ENCODE measurements around the gene COASY. TPM values are rescaled to one million over a fixed set of nuclear protein-coding genes. Genes with fewer than 3 reads are reported as not detected.

Gene COASY
- polyA plus RNA-seq (ENCODE audit: low read depth in 6 of 6) = 100 to 1,000 TPM in 1 of 6 donors, 10 to 100 TPM in 5; 40.6 to 104 (median 55.5) TPM

DNA sequence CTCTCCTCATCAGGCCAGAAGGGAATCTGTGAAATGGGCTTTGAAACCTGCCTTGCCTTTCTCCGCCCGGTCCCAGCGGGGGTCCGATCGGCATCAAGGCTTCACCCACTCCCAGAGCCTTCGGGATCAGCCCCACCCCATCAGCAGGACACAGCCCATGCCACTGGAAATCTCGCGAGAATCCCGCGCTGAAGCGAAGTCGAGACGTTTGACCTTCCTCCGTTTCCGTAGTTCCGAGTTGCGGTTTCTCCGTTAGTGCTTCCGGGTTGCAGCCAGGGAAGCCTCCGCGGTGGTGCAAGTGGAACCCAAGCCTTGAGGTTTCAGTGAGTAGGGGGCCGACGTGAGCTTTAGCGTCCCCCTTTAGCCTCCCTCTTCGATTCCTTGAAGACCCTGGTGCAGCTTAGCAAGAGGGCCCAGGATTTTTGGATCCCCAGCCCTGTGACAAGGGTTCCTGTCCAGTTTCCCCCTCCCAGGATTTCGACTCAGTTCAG is at the start of gene COASY:
Gene COASY, plus strand, starts transcription at position 252 of the 491 bp plus-strand sequence. CDS start 475 bp downstream, outside the sequence.
- DNase-seq = peak; percentile 88
- no peaks in the 10 kb centered on the region for H3K36me3 Mint-ChIP-seq
- H3K27me3 Mint-ChIP-seq = no peaks in the 10 kb centered on the region
- H3K9me3 Mint-ChIP-seq = no peaks in the 10 kb centered on the region
- H3K4me1 Mint-ChIP-seq = peaks cover 20 to 54% (median 40%) of the 10 kb centered on the region in 3 donors
- H3K27ac Mint-ChIP-seq = peak within 1 kb of the TSS; percentile 89 to 97 (median 97)
- ATAC-seq (ENCODE audit: low read depth in 2 of 2) = peak; percentile 67 to 74
- peak within 1 kb of the TSS; percentile 89 to 97 (median 92) for H3K4me3 Mint-ChIP-seq

- ATAC-seq (ENCODE audit: low read depth in 2 of 2) = no peak
- no peak for DNase-seq
- Mint-ChIP-seq H3K27me3 (no peaks in the 10 kb centered on the region), H3K4me1 (peaks cover 12 to 38% (median 17%) of the 10 kb centered on the region in 3 donors), H3K9me3 (no peaks in the 10 kb centered on the region), H3K36me3 (peaks cover 8 to 20% of the 10 kb centered on the region in 2 donors), H3K27ac (peak overlapping the region in 5 of 6 donors; percentile 19 to 94 (median 77)), H3K4me3 (peak overlapping the region in 1 of 8 donors; percentile 53)
Observed at GRCh38 chr17:42512246-42512645, 49.7 kb upstream of the COASY start.

DNA sequence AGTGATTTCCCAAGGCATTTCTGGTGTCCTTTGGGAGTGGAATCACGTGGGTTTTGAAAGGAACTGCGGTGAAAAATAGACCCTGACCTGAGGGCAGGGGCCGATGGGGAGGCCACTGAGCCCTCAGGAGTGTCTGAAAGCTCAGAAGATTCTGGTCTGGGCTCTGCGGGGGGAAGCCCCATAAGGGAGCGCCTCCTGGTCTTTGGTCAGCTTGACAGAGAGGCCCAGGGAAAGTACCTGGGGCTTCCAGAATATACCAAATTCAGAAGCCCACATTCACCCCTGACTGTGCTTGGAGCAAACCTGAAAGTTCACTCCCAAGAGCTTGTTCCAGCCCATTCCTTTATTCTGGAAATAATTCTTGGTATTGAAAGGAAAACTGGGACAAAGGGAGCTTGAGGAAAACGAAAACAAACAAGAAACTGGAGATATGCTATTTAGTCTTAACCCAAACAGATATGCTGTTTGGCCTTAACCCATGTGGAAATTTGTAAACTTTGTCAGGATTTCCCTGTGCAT is 49.2 kb upstream of the COASY start:
- no peaks in the 10 kb centered on the region for H3K9me3 Mint-ChIP-seq
- no peaks in the 10 kb centered on the region for H3K27me3 Mint-ChIP-seq
- ATAC-seq (ENCODE audit: low read depth in 2 of 2) = no peak
- H3K36me3 Mint-ChIP-seq = peaks cover 8 to 16% of the 10 kb centered on the region in 2 donors
- H3K4me3 Mint-ChIP-seq = no peak overlapping the region
- H3K27ac Mint-ChIP-seq = no peak overlapping the region
- DNase-seq = no peak
- H3K4me1 Mint-ChIP-seq = peaks cover 16 to 43% (median 21%) of the 10 kb centered on the region in 3 donors

DNA sequence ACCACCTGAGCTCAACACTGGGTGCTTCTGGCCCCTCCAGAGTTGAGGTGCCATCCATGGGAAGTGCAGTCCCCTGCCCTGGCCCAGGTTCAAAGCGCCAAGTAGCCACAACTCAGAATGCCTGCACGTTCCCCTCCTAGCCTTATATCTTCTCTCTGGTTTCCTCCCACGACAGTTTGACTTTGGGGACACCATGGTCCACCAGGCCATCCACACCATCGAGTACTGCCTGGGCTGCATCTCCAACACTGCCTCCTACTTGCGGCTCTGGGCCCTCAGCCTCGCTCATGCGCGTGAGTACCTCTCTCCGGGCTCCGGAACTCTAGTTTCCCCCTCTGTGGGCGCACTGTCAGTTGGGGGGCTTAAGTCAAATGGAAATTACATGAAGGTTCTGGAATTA is 48.3 kb upstream of the COASY start:
- Mint-ChIP-seq H3K4me1 (peaks cover 19 to 45% (median 21%) of the 10 kb centered on the region in 3 donors), H3K4me3 (no peak overlapping the region), H3K9me3 (no peaks in the 10 kb centered on the region), H3K27me3 (no peaks in the 10 kb centered on the region), H3K36me3 (peaks cover 4 to 7% of the 10 kb centered on the region in 2 donors), H3K27ac (no peak overlapping the region)
- no peak for ATAC-seq (ENCODE audit: low read depth in 2 of 2)
- DNase-seq = no peak

GRCh38 chr17:42514279-42514678 is 47.7 kb upstream of the COASY start:
- no peaks in the 10 kb centered on the region for H3K27me3 Mint-ChIP-seq

DNA sequence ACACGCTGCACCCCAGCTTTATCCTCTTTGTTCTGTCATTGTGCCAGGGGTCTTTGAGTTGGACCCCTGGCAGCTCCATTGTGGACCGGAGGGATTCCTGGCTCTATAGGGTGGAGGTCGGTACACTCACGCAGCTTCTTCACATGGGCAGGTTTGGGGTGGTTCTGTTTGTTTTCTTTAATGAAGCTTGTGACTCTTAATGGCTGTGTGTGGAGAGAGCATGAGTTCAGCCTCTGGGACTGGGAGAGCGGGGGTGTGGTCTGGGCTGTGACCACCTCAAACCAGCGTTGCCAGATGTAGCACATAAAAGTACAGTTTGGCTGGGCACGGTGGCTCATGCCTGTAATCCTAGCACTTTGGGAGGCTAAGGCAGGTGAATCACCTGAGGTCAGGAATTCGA is 47.1 kb upstream of the COASY start:
- Mint-ChIP-seq H3K36me3 (no peaks in the 10 kb centered on the region), H3K4me3 (no peak overlapping the region), H3K27ac (peak overlapping the region in 5 of 6 donors; percentile 17 to 86 (median 33)), H3K27me3 (no peaks in the 10 kb centered on the region), H3K9me3 (no peaks in the 10 kb centered on the region), H3K4me1 (peaks cover 10 to 35% (median 12%) of the 10 kb centered on the region in 3 donors)
- ATAC-seq (ENCODE audit: low read depth in 2 of 2) = no peak
- no peak for DNase-seq

More at GRCh38 chr17:42514279-42514678, 47.7 kb upstream of the COASY start:
- Mint-ChIP-seq H3K4me3 (no peak overlapping the region), H3K27ac (peak overlapping the region in 2 of 6 donors; percentile 17 to 33), H3K9me3 (no peaks in the 10 kb centered on the region), H3K4me1 (peaks cover 16 to 41% (median 16%) of the 10 kb centered on the region in 3 donors), H3K36me3 (peaks cover 0 to under 1% of the 10 kb centered on the region in 2 donors)
- ATAC-seq (ENCODE audit: low read depth in 2 of 2) (no peak), DNase-seq (no peak)

- no peaks in the 10 kb centered on the region for H3K27me3 Mint-ChIP-seq
- H3K27ac Mint-ChIP-seq = no peak overlapping the region
Observed at GRCh38 chr17:42517516-42517915, 44.4 kb upstream of the COASY start.

GRCh38 chr17:42518046-42518754 is 43.7 kb upstream of the COASY start:
- Mint-ChIP-seq H3K27me3 (no peaks in the 10 kb centered on the region), H3K4me3 (no peak overlapping the region), H3K36me3 (peaks cover 0 to 18% of the 10 kb centered on the region in 2 donors), H3K4me1 (peaks cover 11 to 31% (median 14%) of the 10 kb centered on the region in 3 donors), H3K9me3 (no peaks in the 10 kb centered on the region), H3K27ac (no peak overlapping the region)
- DNase-seq = no peak
- no peak for ATAC-seq (ENCODE audit: low read depth in 2 of 2)

More at GRCh38 chr17:42517516-42517915, 44.4 kb upstream of the COASY start:
- DNase-seq (peak; percentile 77), ATAC-seq (ENCODE audit: low read depth in 2 of 2) (peak; percentile 92 to 96)
- peaks cover 0 to 15% of the 10 kb centered on the region in 2 donors for H3K36me3 Mint-ChIP-seq
- H3K4me3 Mint-ChIP-seq = no peak overlapping the region
- H3K4me1 Mint-ChIP-seq = peaks cover 11 to 31% (median 14%) of the 10 kb centered on the region in 3 donors
- H3K9me3 Mint-ChIP-seq = no peaks in the 10 kb centered on the region

DNA sequence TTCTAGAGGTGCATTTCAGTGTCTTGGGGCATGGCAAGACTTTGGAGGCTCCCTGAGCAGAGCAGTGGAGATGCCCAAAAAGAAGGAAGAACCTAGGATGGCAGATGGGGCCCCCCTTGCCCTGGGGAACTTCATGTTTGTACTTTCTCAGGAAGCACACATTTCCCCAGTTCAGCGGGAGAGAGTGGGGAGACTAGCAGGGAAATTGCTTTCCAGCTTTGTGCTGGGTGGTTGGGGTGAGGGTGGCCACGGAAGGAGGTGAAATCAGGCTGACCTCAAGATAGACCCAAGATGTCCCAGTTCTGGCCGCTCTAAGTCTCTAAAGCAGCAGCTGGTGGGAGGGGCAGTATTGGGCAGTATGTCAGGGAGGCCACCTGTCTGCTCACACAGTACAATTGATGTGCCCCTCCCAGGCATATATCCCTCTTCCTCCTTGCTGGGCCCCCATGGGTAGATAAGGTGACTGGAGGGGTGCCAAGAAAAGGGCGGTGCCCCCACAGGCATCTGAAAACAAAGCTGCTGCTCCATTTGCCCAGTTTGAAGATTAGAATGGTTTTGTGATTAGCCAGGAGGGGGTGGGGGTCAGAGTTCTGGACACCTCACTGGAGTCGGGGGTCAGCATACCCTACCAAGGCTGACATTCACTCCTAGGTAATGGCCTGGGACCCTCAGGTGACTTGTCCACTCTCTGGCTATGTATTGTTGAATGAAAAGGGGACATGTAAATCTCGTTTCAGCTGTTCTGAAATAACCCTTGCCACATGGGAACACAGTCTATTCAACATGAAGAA is 43.0 kb upstream of the COASY start:
- peaks cover 0 to 18% of the 10 kb centered on the region in 2 donors for H3K36me3 Mint-ChIP-seq

GRCh38 chr17:42519546-42520491 is 42.1 kb upstream of the COASY start:
- Mint-ChIP-seq H3K4me1 (peaks cover 11 to 27% (median 14%) of the 10 kb centered on the region in 3 donors), H3K27me3 (no peaks in the 10 kb centered on the region), H3K36me3 (peaks cover 0 to 18% of the 10 kb centered on the region in 2 donors), H3K9me3 (no peaks in the 10 kb centered on the region), H3K27ac (peak overlapping the region in 1 of 6 donors; percentile 3), H3K4me3 (no peak overlapping the region)
- ATAC-seq (ENCODE audit: low read depth in 2 of 2) = no peak
- DNase-seq = no peak

More for the DNA sequence above, 43.0 kb upstream of the COASY start:
- Mint-ChIP-seq H3K4me3 (no peak overlapping the region), H3K27ac (peak overlapping the region in 1 of 6 donors; percentile 3), H3K4me1 (peaks cover 11 to 28% (median 14%) of the 10 kb centered on the region in 3 donors), H3K9me3 (no peaks in the 10 kb centered on the region), H3K27me3 (no peaks in the 10 kb centered on the region)
- ATAC-seq (ENCODE audit: low read depth in 2 of 2) = no peak
- DNase-seq = no peak

GRCh38 chr17:42520540-42520951 is 41.4 kb upstream of the COASY start:
- H3K27me3 Mint-ChIP-seq = no peaks in the 10 kb centered on the region
- DNase-seq (no peak), ATAC-seq (ENCODE audit: low read depth in 2 of 2) (peak in 1 of 2 donors; percentile 32)
- H3K27ac Mint-ChIP-seq = no peak overlapping the region
- H3K4me3 Mint-ChIP-seq = no peak overlapping the region
- peaks cover 11 to 27% (median 14%) of the 10 kb centered on the region in 3 donors for H3K4me1 Mint-ChIP-seq
- H3K36me3 Mint-ChIP-seq = peaks cover 0 to 18% of the 10 kb centered on the region in 2 donors
- H3K9me3 Mint-ChIP-seq = no peaks in the 10 kb centered on the region

- Mint-ChIP-seq H3K27me3 (no peaks in the 10 kb centered on the region), H3K36me3 (peaks cover 0 to 18% of the 10 kb centered on the region in 2 donors), H3K4me1 (peaks cover 11 to 27% (median 14%) of the 10 kb centered on the region in 3 donors), H3K27ac (no peak overlapping the region), H3K4me3 (peak overlapping the region in 2 of 8 donors; percentile 45 to 76), H3K9me3 (no peaks in the 10 kb centered on the region)
- no peak for ATAC-seq (ENCODE audit: low read depth in 2 of 2)
- DNase-seq = no peak
Observed at GRCh38 chr17:42521036-42521435, 40.9 kb upstream of the COASY start.
